HepG2 (cell line): ENCODE results near the gene SLA2. TPM values are rescaled to one million over a fixed set of nuclear protein-coding genes. Genes with fewer than 3 reads are reported as not detected.
A peak's percentile ranks its signal among the peaks of the same experiment; 100 is the strongest.

ENCODE experiments used
- HMG20A ChIP-seq: IDR thresholded peaks from 2 replicates; pipeline ENCODE4 v1.6.1; 2016; ENCODE audit warnings: borderline replicate concordance
- KMT2B ChIP-seq: IDR thresholded peaks from 2 replicates; pipeline ENCODE4 v1.6.1; 2016; ENCODE audit warnings: missing genetic modification reagents, missing compliant biosample characterization
- NR2F1 ChIP-seq, 2 experiments: fragments of 450-650 bp in 1 of 2; formaldehyde crosslinking in 1 of 2; IDR thresholded peaks; 2 replicates each; pipeline versions ENCODE4 v1.5.0 to v1.6.1; 2016 to 2020; ENCODE audit warnings: mild to moderate bottlenecking in 1 of 2, missing compliant biosample characterization in 1 of 2, missing genetic modification reagents in 1 of 2, moderate library complexity in 1 of 2
- RXRB ChIP-seq: IDR thresholded peaks from 2 replicates; pipeline ENCODE4 v1.6.1; 2016; ENCODE audit warnings: borderline replicate concordance, missing genetic modification reagents, missing compliant biosample characterization
- THAP11 ChIP-seq: IDR thresholded peaks from 2 replicates; pipeline ENCODE4 v1.6.1; 2016; ENCODE audit warnings: missing biosample characterization, missing genetic modification reagents
- ZNF460 ChIP-seq: sonication (generic); formaldehyde crosslinking; IDR thresholded peaks from 2 replicates; pipeline ENCODE4 v1.5.1; 2020; ENCODE audit warnings: missing genetic modification reagents, mild to moderate bottlenecking, borderline replicate concordance
- ZNF550 ChIP-seq: sonication (generic); formaldehyde crosslinking; IDR thresholded peaks from 2 replicates; pipeline ENCODE4 v1.4.0; 2020; ENCODE audit warnings: mild to moderate bottlenecking, missing genetic modification reagents, borderline replicate concordance
- ZNF556 ChIP-seq: sonication (generic); formaldehyde crosslinking; IDR thresholded peaks from 2 replicates; pipeline ENCODE4 v1.4.0; 2020; ENCODE audit warnings: mild to moderate bottlenecking, missing genetic modification reagents, borderline replicate concordance
- ZNF652 ChIP-seq: IDR thresholded peaks from 2 replicates; pipeline ENCODE4 v1.6.1; 2016; ENCODE audit warnings: low read depth, borderline replicate concordance
- ZNF841 ChIP-seq: sonication (generic); formaldehyde crosslinking; IDR thresholded peaks from 2 replicates; pipeline ENCODE4 v1.8.1; 2023; ENCODE audit warnings: missing genetic modification reagents, borderline replicate concordance
- polyA plus RNA-seq, 8 experiments: library from polyadenylated mRNA; depleted of rRNA in 3 of 8; stranded (reverse) in 7 of 8; unstranded in 1 of 8; fragments of >200 nt; fragmentation: Illumina TruSeq in 4 of 8; extraction: Trizol in 4 of 8; gene quantifications; 2 replicates each; pipeline versions ENCODE4 v1.2.1 to v1.2.3, GENCODE V29; 2011 to 2016; ENCODE audit warnings: low read depth in 4 of 8, missing spikeins in 1 of 8, mixed read lengths in 1 of 8; ENCODE audit not compliant: insufficient read depth in 1 of 8
- total RNA-seq, 5 experiments: library from RNA; depleted of rRNA; stranded (reverse); fragments of >200 nt; fragmentation: Illumina TruSeq; extraction: Trizol; gene quantifications; 2 replicates each; pipeline ENCODE4 v1.2.3, GENCODE V29; 2016; ENCODE audit warnings: low read depth in 1 of 5
- TF ChIP-seq, protein P1 (sequence below): sonication (generic); formaldehyde crosslinking; IDR thresholded peaks from 2 replicates; pipeline ENCODE4 v1.5.0; 2020; ENCODE audit warnings: mild to moderate bottlenecking, missing genetic modification reagents, borderline replicate concordance
- TF ChIP-seq, protein P2 (sequence below), 2 experiments: sonication (generic) in 1 of 2; formaldehyde crosslinking in 1 of 2; IDR thresholded peaks; 2 replicates each; pipeline versions ENCODE4 v1.4.0 to v1.6.1; 2018 to 2020; ENCODE audit warnings: missing genetic modification reagents in 2 of 2, borderline replicate concordance in 1 of 2, low read depth in 1 of 2, mild to moderate bottlenecking in 1 of 2, missing biosample characterization in 1 of 2
- TF ChIP-seq, protein P3 (sequence below): IDR thresholded peaks from 2 replicates; pipeline ENCODE4 v1.6.1; 2016; ENCODE audit warnings: low read depth

Gene SLA2
- total and polyA plus RNA-seq, 2 of the 13 experiments (the other 11 are each of a cell fraction or from before 2014, with no cell fraction given): 1.6 to 3.6 TPM

DNA sequence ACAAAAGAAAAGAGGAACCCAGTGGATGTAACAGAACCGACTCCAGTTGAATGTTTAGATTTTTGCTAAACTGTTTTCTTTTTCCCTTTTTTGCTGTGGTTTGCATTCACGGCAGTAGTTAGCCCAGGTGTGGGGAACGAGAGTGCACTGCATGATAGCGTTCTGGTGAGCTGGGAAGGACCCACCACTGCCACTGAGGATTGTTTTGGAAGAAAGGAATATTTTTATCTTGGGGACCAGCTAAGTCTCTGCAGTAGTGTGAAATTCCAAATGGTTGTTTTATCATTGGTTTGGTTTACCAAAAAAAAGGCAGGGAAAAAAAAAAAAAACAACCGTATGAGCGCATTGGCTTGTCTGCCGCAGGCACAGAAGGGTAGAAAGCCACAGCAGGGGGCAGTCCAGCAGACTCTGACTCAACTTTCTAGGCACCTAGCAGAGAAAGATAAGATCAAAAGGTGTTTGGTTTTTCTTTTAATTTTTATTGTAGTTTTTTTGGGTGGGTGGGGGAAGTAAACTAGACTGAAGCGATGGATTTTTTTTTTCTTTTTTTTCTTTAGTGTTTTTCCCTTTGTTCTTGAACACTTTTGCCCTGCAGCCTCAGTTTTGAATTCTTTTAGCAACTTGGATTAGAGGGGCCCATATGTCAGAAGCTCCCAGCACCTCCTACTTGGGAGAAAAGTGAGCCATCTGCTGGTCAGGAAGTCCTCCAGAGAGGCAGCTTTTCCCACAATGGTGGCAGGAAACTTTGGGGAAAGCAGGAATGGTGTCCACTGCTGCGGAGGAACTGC, 53.9 kb downstream of the SLA2 start (continued):
- TF ChIP-seq, protein P1, sequence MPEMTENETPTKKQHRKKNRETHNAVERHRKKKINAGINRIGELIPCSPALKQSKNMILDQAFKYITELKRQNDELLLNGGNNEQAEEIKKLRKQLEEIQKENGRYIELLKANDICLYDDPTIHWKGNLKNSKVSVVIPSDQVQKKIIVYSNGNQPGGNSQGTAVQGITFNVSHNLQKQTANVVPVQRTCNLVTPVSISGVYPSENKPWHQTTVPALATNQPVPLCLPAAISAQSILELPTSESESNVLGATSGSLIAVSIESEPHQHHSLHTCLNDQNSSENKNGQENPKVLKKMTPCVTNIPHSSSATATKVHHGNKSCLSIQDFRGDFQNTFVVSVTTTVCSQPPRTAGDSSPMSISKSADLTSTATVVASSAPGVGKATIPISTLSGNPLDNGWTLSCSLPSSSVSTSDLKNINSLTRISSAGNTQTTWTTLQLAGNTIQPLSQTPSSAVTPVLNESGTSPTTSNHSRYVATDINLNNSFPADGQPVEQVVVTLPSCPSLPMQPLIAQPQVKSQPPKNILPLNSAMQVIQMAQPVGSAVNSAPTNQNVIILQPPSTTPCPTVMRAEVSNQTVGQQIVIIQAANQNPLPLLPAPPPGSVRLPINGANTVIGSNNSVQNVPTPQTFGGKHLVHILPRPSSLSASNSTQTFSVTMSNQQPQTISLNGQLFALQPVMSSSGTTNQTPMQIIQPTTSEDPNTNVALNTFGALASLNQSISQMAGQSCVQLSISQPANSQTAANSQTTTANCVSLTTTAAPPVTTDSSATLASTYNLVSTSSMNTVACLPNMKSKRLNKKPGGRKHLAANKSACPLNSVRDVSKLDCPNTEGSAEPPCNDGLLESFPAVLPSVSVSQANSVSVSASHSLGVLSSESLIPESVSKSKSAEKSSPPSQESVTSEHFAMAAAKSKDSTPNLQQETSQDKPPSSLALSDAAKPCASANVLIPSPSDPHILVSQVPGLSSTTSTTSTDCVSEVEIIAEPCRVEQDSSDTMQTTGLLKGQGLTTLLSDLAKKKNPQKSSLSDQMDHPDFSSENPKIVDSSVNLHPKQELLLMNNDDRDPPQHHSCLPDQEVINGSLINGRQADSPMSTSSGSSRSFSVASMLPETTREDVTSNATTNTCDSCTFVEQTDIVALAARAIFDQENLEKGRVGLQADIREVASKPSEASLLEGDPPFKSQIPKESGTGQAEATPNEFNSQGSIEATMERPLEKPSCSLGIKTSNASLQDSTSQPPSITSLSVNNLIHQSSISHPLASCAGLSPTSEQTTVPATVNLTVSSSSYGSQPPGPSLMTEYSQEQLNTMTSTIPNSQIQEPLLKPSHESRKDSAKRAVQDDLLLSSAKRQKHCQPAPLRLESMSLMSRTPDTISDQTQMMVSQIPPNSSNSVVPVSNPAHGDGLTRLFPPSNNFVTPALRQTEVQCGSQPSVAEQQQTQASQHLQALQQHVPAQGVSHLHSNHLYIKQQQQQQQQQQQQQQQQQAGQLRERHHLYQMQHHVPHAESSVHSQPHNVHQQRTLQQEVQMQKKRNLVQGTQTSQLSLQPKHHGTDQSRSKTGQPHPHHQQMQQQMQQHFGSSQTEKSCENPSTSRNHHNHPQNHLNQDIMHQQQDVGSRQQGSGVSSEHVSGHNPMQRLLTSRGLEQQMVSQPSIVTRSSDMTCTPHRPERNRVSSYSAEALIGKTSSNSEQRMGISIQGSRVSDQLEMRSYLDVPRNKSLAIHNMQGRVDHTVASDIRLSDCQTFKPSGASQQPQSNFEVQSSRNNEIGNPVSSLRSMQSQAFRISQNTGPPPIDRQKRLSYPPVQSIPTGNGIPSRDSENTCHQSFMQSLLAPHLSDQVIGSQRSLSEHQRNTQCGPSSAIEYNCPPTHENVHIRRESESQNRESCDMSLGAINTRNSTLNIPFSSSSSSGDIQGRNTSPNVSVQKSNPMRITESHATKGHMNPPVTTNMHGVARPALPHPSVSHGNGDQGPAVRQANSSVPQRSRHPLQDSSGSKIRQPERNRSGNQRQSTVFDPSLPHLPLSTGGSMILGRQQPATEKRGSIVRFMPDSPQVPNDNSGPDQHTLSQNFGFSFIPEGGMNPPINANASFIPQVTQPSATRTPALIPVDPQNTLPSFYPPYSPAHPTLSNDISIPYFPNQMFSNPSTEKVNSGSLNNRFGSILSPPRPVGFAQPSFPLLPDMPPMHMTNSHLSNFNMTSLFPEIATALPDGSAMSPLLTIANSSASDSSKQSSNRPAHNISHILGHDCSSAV (CRISPR knock-in tag): no peak
- TF ChIP-seq RXRB (CRISPR knock-in tag): 0 out of 2 replicates have a peak, but pooled peaks have one; percentile 17
- no peak for TF ChIP-seq NR2F1 (CRISPR knock-in tag; IDR thresholded peaks at IDR 0.05)
- TF ChIP-seq, protein P2, sequence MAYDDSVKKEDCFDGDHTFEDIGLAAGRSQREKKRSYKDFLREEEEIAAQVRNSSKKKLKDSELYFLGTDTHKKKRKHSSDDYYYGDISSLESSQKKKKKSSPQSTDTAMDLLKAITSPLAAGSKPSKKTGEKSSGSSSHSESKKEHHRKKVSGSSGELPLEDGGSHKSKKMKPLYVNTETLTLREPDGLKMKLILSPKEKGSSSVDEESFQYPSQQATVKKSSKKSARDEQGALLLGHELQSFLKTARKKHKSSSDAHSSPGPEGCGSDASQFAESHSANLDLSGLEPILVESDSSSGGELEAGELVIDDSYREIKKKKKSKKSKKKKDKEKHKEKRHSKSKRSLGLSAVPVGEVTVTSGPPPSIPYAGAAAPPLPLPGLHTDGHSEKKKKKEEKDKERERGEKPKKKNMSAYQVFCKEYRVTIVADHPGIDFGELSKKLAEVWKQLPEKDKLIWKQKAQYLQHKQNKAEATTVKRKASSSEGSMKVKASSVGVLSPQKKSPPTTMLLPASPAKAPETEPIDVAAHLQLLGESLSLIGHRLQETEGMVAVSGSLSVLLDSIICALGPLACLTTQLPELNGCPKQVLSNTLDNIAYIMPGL (CRISPR knock-in tag; IDR thresholded peaks at IDR 0.05; ENCODE audit: borderline replicate concordance in 1 of 2, low read depth in 1 of 2): peak; percentile 56 to 58; a peak in 1 of 4 replicates
- TF ChIP-seq HMG20A (CRISPR knock-in tag): no peak
- 0 out of 2 replicates have a peak, but pooled peaks have one; percentile 26 for TF ChIP-seq THAP11 (CRISPR knock-in tag)
- TF ChIP-seq ZNF556: no peak
- no peak for TF ChIP-seq ZNF652 (CRISPR knock-in tag)
- no peak for TF ChIP-seq ZNF460 (CRISPR knock-in tag)
- no peak for TF ChIP-seq ZNF550 (CRISPR knock-in tag)
- TF ChIP-seq ZNF841: no peak
- TF ChIP-seq, protein P3, sequence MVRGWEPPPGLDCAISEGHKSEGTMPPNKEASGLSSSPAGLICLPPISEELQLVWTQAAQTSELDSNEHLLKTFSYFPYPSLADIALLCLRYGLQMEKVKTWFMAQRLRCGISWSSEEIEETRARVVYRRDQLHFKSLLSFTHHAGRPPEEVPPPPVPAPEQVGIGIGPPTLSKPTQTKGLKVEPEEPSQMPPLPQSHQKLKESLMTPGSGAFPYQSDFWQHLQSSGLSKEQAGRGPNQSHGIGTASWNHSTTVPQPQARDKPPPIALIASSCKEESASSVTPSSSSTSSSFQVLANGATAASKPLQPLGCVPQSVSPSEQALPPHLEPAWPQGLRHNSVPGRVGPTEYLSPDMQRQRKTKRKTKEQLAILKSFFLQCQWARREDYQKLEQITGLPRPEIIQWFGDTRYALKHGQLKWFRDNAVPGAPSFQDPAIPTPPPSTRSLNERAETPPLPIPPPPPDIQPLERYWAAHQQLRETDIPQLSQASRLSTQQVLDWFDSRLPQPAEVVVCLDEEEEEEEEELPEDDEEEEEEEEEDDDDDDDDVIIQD (CRISPR knock-in tag): peak; percentile 14; the same call in 1 of the 2 replicates
- TF ChIP-seq KMT2B: peak; percentile 24; the same call in 1 of the 2 replicates
